OCI-LY7 (cell line): ENCODE measurements around the gene C16orf92.

Source experiments
- CTCF ChIP-seq: fragments of 200-600 bp; sonication (generic); conservative IDR thresholded peaks from 2 replicates; pipeline ENCODE4 v1.5.1; 2014; ENCODE audit warnings: mild to moderate bottlenecking, antibody characterized with exemption, low read length, moderate library complexity, mixed read lengths
- EZH2phosphoT487 ChIP-seq: fragments of 200-600 bp; sonication (generic); IDR thresholded peaks from 2 replicates; pipeline ENCODE4 v1.6.1; 2018; ENCODE audit warnings: low read depth, borderline replicate concordance, mild to moderate bottlenecking, mixed run types, antibody characterized with exemption, low read length, moderate library complexity, mixed read lengths

GRCh38 chr16:30028438-30029076 lies 5.6 kb downstream of the C16orf92 start:
- no peak for TF ChIP-seq CTCF
- TF ChIP-seq EZH2phosphoT487: no peak
